Measurements from ENCODE around the gene EGLN3. TPM values are rescaled to one million over a fixed set of nuclear protein-coding genes. Genes with fewer than 3 reads are reported as not detected.

EGLN3 gene
- total RNA-seq: 10 to 100 TPM in 1 of 6 experiments, 1 to 10 TPM in 5; 1.9 to 25.4 (median 2.1) TPM
- long read RNA-seq: 0 reads

GRCh38 chr14:33950320-33951182 is at the start of gene EGLN3:
EGLN3 (minus strand) TSS chr14:33951074; CDS start chr14:33950752, 322 bp downstream.
- TF ChIP-seq CTCF (IDR thresholded peaks at IDR 0.05) (no peak), POLR2A (IDR thresholded peaks at IDR 0.05) (peak; percentile 87)
- 2% methylated on average over 33 of the region's 91 CpGs for WGBS (ENCODE audit: insufficient coverage, low coverage, low lambda C conversion rate, missing lambda C conversion rate)
- intact Hi-C loops (cut with DNase I): no loop called here
- no peaks in the 10 kb centered on the region for H3K9me3 ChIP-seq
- H3K4me3 ChIP-seq: peak within 1 kb of the TSS; percentile 47 to 57 (median 57)
- H3K36me3 ChIP-seq: no peaks in the 10 kb centered on the region
- peaks cover 0 to 15% (median 4%) of the 10 kb centered on the region in 4 donors for H3K4me1 ChIP-seq
- H3K27me3 ChIP-seq: peaks cover 0 to 5% of the 10 kb centered on the region in 2 donors
- ATAC-seq: peak; percentile 98 to 99 (median 99)
- H3K27ac ChIP-seq: peak within 1 kb of the TSS in 2 of 3 donors; percentile 34 to 63
- peak; percentile 88 to 94 (median 90) for DNase-seq

GRCh38 chr14:34000396-34000795 is 49.5 kb upstream of the EGLN3 start:
- H3K27ac ChIP-seq: no peak overlapping the region
- H3K27me3 ChIP-seq: no peaks in the 10 kb centered on the region
- H3K4me1 ChIP-seq: no peaks in the 10 kb centered on the region
- intact Hi-C loops (cut with DNase I): no loop called here
- no peaks in the 10 kb centered on the region for H3K36me3 ChIP-seq
- TF ChIP-seq CTCF (IDR thresholded peaks at IDR 0.05): no peak
- no peak for TF ChIP-seq POLR2A (IDR thresholded peaks at IDR 0.05)
- ATAC-seq (no peak), DNase-seq (no peak)
- no peaks in the 10 kb centered on the region for H3K9me3 ChIP-seq
- no peak overlapping the region for H3K4me3 ChIP-seq
- 79% methylated on average over 4 of the region's 4 CpGs for WGBS (ENCODE audit: insufficient coverage, low coverage, low lambda C conversion rate, missing lambda C conversion rate)

GRCh38 chr14:33999771-34000291 is 49.0 kb upstream of the EGLN3 start:
- Histone ChIP-seq H3K4me3 (no peak overlapping the region), H3K9me3 (no peaks in the 10 kb centered on the region), H3K36me3 (no peaks in the 10 kb centered on the region), H3K4me1 (no peaks in the 10 kb centered on the region), H3K27me3 (no peaks in the 10 kb centered on the region), H3K27ac (no peak overlapping the region)
- intact Hi-C loops (cut with DNase I): no loop called here
- no peak for TF ChIP-seq POLR2A (IDR thresholded peaks at IDR 0.05)
- no peak for TF ChIP-seq CTCF (IDR thresholded peaks at IDR 0.05)
- no peak for ATAC-seq
- 55% methylated on average over 3 of the region's 3 CpGs for whole genome bisulfite sequencing (ENCODE audit: insufficient coverage, low coverage, low lambda C conversion rate, missing lambda C conversion rate)
- no peak for DNase-seq

GRCh38 chr14:33997611-33998010 is 46.7 kb upstream of the EGLN3 start:
- intact Hi-C loops (cut with DNase I): no loop called here
- Histone ChIP-seq H3K27me3 (no peaks in the 10 kb centered on the region), H3K4me1 (no peaks in the 10 kb centered on the region), H3K27ac (no peak overlapping the region), H3K4me3 (no peak overlapping the region), H3K9me3 (no peaks in the 10 kb centered on the region), H3K36me3 (no peaks in the 10 kb centered on the region)
- ATAC-seq (no peak), DNase-seq (no peak)
- no peak for TF ChIP-seq POLR2A (IDR thresholded peaks at IDR 0.05)
- TF ChIP-seq CTCF (IDR thresholded peaks at IDR 0.05): no peak
- 66% methylated on average over 2 of the region's 2 CpGs for WGBS (ENCODE audit: insufficient coverage, low coverage, low lambda C conversion rate, missing lambda C conversion rate)

Measured in right lobe of liver (tissue), 6 donors.